GM19238 (cell line): Measurements from ENCODE around the gene KLRD1.
"Not testable (repeated sequence)": the region's sequence is repeated elsewhere in the genome, so short reads cannot be mapped to it uniquely, and the experiment has no call there.

ENCODE experiments used
- DNase-seq: peaks from one replicate; pipeline ENCODE4 v3.0.0; 2011; ENCODE audit warnings: low spot score; ENCODE audit not compliant: insufficient read length

Gene KLRD1

DNA sequence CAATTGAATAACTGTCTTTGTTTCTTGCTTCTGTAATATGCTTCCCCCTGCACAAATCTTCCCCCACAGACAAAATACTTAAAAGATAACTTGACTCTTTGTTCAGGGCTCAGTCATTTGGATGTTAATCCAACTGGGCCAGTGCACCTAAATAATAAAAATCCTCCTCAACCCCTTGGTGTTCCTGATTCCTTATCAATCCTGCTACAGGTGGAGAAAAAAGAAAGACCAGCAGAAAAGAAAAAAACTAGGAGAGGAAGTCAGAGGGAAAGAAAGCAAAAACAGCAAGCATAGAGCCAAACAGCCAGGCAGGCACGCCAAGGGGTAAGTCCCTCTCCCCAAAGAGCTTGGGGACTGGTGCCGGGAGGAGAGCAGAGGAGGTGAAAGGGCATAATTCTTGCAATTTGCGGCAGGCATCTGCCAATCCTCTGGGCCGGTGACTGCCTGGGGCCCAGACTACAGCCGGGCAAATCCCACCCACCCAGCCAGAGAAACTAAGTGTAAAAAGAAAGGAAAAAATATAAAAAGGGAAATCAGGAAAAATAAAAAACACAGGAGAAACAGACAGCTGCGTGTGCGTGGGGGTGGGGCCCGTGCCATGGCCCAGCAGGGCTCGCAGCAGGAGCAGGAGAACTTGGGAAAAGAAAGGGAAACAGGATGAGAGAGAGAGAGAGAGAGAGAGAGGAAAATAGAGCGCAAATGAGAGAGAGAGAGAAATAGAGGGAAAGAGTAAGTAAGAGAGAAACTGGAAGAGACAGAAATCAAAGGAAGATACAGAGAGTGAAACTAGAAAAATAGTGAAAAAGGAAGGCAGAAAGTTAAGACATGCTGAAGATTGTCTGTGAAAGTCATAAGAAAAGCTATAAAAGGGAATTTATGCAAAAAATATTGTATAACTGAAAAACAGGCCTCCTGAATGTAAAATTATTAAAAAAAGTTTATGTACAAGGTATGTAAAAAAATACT is 60.8 kb downstream of the KLRD1 start:
- DNase-seq = no peak

DNA sequence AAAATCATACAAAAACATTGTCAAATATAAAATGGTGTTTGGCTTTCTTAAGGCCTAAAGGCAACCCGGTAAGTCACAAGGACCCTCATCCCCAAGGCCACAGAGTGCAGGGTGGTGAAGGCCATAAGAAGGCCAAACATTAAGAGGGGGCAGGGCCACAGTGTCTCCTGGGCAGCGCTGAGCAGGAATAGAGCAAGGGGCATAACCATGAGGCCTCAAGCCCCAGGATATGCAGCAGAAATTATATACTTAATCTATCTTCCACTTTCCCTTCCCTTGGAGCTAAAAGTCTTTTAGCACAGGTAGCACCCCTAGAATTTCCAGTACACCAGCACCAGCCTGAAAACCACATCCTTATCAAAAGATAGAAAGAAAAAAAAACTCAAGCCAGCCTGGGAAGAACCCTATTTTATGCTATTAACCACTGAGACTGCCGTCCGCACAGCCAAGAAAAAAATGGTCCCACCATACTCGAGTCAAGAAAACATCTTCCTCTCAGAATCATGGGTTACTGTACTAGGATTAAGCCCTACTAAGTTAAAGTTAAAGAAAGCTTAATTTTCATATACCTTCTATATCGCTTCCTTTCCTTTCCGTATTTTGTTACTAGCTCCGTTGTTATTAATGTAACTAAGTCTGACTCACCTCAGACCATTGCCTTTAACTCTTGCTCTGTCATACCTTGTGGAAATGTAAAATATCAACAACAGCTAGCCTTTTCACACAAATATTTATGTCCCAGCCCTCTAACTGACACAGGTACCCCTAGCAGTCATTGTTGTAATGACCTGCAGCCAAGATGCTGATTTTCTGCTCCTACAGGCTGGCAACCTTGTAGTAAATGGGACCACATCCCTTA is 62.1 kb downstream of the KLRD1 start:
- no peak for DNase-seq

DNA sequence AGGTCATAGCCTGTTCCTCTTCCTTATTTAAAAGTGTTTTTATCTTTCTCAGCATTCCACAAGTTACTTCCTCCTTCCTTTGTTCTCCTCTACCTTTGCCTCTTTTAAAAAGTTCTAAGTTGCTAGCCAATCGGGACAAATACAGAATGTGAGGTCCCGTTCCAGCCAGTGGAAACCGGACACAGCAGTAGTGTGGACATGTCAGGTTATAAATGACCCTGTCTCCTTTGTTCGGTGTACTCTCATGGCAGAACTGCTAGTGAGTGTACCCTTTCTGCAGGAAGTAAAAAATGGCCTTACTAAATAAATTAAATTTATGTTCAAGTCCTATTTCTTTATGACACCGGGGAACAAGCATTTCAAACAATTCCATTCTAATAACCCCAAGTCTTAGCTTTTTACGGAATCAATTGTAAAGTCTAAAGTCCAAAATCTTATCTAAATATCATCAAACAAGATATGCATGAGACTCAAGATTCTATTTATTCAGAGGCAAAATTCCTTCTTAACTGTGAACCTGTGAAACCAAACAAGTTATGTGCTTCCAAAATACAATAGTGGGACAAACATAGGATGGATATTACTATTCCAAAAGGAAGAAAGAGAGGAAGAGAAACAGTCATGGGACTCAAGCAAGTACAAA is 64.3 kb downstream of the KLRD1 start:
- DNase-seq = not testable (repeated sequence)

DNA sequence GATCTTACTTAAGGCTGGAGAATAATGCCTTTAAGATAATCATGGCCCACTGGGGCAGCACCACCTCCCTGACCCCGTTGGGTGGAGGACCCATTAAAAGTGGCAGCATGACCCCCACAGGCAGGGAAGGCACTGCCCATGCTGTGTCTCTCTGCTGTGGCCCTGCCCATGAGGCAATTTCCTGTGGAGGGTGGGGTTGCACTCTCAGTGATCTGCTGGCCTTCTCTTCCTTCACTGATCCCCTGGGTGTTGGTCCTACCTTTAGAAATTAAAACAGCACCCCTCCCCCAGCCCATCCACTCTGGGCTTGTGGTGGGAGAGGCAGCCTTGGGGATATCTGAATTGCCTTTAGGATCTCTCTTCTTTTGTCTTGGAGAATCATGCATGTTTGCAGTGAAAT is 64.9 kb downstream of the KLRD1 start:
- DNase-seq = no peak

DNA sequence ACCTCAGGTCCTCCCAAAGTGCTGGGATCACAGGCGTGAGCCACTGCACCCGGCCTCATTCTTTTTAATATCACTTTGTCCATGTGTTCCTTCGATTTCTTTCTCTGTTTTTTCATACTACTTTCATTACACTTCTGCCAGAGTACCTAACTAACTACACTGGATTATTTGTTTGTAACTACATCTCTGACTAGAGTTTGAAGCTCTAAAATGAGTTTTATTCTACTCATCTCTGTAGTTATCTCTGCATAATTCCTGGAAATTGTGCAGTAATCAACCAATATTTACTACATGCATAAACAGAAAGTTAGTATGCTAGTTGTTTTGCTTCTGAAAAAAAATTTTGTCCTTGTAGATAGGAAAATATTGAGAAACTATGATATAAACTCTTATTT is 67.0 kb downstream of the KLRD1 start:
- no peak for DNase-seq

DNA sequence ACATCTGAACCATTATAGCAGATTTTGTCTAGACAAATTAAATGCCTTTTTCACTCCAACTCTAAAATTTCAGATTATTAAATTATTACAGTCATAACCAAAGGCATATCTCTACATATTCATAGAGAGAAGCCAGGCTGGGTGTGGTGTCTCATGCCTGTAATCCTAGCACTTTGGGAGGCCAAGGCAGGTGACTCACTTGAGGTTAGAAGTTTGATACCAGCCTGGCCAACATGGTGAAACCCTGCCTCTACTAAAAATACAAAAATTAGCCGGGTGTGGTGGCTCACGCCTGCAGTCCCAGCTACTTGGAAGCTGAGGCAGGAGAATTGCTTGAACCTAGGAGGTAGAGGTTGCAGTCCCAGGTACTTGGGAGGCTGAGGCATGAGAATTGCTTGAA is 71.1 kb downstream of the KLRD1 start:
- not testable (repeated sequence) for DNase-seq
